GM21390 (cell line): ENCODE data around the gene REPIN1.

ENCODE experiments used
- ATAC-seq: cut with Tn5 transposase; IDR thresholded peaks from one replicate; pipeline ENCODE4 v1.9.1; 2021; ENCODE audit not compliant: unreplicated experiment

Gene REPIN1

DNA sequence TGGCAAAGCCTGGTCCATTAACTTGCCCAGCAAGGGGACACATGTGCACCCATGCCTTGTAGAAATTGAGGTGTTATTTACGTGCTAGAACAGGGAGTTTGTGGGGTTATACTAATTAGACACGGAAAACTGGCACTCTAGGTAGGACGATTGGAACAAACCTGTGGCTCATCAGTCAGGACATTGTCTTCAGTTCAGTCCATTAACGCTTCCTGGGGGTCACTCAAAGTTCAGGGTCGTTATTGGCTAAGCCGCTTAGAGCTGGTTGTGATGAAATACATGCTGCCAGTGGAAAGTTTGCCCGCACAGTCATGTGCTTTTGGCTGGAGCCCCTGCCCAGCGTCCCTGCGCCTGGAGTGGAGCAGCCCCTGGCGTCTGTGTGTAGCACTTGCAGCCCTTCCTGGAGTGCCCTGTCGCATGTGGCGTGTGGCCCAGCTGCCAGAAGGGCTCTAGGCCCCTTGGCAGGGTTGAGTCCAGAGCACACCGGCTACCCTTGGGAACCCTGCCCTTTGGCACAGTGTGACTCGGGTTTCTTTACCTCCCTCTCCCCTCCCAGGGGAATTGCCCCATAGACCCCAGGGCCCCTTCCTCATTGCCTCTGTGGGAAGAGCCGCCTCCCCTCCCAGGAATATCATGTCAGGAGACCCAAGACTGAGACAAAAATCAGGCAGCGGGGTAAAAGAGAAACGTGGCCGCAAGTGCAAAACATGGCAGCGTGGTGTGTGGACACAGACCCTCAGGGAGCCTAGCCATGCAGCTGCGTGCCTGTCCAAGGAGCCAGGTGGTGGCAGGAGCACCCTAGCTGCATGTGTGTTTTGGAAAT, 20.3 kb downstream of the REPIN1 start:
- ATAC-seq, result no peak

DNA sequence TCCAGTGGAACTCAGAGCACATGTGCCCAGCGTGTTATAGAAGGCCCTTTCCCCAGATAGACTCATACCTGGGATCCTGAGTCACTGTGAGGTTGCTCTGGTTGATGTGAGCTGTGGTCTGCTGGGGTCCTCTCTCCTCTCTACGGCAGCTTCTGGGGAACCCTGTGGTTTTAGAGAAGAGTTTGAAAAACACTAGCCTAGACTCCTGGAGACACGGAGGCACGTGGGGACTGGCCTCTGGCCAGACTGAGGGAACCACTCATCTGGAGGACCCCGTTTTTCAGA, 20.9 kb downstream of the REPIN1 start:
- ATAC-seq, result no peak

DNA sequence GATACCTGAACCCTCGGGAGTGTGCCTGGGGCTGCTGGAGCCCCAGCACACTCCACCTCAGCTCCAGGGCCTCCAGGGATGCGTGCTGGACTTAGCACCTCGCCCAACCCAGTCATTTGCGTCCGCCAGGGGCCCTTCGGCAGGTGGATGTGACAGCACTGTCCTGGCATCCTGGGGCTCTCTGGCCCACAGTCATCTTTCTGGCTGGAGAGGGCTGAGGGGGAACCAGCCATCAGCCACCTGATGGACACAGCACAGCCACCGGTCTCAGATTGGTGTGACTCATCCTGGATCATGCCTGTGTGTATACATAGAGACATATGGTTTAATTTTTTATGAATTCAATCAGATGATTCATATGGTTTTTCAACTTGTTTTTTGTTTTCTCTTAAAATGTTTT, 21.6 kb downstream of the REPIN1 start:
- ATAC-seq, result no peak

DNA sequence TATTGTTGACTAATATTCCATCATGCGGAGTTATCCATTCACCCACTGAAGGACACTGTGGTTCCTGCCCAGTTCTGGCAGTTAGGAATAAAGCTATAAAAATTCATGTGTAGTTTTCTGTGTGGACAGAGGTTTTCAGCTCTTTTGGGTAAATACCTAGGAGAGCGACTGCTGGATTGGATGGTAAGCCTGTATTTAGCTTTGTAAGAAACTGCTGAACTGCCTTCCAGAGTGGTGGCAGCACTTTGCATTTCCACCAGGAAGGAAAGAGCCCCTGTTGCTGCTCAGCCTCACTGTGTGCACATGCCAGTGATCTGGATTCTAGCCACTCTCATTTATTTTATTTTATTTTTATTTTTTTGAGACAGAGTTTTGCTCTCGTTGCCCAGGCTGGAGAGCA, 24.7 kb downstream of the REPIN1 start:
- no peak for ATAC-seq

DNA sequence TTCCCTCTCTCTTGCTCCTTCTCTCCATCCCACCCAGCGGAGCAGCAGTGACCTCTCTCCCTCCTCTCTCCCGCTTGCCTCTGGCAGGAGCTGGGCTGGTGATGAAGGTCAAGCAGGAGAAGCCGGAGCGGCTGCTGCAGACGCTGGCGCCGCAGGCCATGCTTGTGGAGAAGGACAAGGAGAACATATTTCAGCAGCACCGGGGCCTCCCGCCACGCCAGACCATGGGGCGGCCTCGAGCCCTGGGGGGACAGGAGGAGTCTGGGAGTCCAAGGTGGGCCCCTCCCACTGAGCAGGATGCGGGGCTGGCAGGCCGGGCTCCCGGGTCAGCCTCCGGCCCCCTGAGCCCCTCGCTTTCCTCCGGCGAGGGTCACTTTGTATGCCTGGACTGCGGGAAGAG, 27.8 kb downstream of the REPIN1 start:
- ATAC-seq, result no peak

DNA sequence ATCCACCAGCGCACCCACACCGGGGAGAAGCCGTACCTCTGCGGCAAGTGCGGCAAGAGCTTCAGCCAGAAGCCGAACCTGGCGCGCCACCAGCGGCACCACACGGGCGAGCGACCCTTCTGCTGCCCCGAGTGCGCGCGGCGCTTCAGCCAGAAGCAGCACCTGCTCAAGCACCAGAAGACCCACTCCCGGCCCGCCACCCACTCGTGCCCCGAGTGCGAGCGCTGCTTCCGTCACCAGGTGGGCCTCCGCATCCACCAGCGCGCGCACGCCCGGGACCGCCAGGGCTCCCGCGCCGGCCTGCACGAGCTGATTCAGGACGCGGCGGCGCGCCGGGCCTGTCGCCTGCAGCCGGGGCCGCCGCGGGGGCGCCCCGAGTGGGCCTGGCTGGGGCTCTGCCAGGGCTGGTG, 28.2 kb downstream of the REPIN1 start:
- ATAC-seq, result no peak

DNA sequence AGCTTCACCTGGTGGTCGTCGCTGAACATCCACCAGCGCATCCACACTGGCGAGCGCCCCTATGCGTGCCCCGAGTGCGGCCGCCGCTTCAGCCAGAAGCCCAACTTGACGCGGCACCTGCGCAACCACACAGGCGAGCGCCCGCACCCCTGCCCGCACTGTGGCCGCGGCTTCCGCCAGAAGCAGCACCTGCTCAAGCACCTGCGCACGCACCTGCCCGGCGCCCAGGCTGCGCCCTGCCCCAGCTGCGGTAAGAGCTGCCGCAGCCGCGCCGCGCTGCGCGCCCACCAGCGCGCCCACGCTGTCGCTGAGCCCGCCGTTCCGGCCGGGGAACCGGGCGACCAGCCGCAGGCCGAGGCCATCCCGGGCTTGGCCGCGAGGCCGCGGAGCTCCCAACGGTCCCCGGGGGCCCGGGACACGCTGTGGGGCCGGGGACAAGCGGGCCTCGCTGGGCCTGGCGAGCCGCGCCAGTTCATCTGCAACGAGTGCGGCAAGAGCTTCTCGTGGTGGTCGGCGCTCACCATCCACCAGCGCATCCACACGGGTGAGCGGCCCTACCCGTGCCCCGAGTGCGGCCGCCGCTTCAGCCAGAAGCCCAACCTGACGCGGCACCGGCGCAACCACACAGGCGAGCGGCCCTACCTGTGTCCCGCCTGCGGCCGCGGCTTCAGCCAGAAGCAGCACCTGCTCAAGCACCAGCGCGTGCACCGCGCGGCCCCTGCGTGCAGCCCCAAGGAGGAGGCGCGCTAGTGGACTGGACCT, 28.9 kb downstream of the REPIN1 start:
- no peak for ATAC-seq

DNA sequence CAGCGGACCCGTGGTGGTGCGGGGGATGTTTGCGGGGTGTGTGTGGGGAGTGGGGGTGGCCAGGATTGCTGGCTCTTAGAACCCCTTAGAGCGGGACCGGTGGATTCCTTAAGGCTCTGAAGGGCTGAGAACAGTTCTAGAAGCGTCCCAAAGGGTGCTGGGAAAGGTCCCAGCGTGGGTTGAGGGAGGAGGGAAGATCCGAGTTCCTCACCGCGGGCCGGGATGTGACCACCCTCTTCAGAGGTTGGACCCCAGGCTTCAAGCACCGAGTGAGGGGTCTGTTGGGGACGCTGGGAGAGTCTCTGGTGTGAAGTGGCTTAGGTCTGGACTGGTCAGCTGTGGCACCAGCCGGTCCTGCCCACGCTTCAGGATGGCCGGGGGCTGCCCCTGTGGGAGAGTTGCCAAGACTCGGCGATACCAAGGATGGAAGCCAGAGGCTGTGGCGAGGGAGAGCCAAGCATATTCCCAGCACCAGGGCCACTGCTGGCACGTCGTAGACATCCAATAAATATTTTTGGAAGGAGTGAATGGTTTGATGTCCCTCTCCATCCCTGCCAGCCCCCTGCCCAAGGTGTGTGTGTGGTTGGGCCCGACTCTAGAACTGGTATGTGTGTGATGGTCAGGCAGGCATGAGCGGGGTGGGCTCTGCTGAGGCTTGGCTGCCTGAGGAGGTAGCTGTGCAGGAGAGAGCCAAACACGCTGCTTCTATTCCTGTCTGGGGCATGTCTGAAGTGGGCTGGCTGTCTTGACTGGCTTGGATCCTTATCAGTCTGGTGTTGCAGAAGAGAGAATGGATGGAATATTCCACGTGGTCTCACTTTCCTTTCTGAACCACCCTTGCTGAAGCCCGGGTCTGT, 29.7 kb downstream of the REPIN1 start:
- no peak for ATAC-seq

DNA sequence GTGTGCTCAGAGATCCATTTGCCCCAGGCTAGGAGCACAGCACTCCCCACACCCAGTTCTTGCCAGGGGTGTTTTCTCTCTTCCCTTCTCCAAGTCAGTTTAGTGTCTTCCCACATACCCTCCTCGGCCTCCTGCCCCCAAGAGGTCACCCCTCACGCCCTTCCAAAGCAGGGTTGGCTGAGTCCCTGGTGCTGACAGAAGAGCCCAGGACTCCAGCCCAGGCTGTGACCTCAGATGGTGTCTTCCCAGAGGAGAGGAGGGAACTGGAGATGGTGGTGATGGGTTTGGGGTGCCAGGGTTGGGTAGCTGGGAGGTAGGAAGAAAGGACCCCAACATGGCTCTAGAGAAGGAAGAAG, 30.3 kb downstream of the REPIN1 start:
- no peak for ATAC-seq

DNA sequence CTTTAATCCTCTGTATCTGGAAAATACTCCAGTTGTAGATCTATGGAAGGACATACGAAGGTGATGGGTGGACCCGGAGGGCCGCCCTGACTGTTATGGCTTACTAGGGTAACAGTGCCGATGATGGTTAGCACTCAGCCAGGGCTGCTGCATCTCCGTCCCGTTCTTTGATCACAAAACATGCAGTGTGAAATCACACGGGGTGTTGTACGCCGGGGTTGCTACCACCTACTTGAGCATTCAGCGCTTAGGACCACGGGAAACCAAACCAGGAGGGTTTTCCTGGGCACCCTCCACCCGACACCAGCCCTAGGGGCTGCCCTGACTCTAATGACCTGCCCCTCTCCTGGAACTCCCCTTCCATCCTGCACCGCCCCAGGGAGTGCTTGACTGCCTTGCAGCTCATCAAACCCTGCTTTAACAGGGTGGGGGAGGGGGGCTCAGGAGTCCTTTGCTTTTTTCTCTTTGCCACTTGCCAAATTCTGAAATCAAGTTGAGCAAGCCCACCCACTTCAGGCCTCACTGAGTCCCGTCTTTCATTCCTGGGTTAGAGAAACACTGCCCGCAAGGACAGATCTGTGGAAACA, 30.9 kb downstream of the REPIN1 start:
- ATAC-seq, result no peak

DNA sequence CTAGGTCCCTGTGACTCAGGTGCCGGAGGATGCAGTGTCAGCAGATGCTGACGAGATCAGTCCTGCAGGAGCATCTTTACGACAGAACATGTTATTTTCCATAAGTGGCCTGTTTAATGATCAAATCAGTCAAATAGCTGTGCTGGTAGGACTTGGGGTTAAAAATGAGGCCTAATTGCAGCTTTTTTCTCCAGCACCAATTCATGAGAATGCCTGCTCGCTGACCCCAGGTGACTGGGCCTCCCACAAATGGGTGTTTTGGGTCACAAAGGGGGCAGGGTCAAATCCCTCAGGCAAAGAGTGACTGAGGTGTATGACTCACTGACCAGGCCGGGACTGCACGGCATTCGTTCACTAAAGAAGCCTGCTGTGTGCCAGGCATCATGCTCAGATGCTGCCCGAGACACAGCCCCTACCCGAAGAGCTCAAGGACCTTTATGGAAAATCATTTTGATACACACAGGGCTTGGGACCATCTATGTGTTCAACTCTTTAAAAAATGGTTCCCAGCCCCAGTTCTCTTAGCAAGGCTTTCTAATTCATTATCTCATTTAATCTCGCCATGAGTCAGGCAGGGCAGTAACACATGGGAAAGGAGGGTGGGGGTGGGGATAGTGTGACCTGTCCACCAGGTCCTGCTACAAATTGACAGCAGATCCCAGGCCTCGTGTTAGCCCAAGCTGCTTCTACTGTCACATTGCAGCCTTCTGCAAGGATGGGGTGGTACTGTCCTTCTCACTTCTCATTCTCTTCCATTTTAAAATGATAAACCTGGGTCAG, 31.6 kb downstream of the REPIN1 start:
- ATAC-seq, result no peak

DNA sequence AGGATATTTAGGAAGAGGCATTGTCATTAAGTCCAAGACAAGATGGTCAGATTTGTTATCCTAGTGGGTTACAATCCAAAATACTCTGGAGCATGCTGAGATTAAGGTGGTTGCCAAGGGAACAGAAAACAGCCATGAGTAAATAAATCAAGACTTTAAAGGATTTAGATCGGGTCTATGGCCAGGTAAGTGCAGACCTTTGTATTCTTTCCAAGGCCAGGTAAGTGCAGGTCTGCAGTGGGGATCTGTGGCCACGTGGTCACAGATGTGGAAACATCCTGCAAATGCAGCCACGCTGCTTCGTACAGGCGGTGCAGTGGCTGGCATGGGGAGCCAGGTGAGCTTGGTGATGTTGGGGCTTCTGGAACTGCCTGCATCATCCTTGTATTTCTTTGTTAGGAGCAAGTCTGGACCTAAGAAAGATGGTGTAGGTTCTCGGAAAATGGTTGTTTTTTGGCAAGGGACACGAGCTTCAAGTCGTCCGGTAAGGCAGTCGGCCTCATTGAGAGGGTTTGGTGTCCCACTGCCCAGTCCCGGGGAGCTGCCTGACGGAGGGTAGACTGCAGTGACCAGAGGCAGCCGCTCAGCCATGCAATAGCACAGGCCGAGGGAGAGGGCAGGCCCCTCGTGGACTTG, 32.3 kb downstream of the REPIN1 start:
- no peak for ATAC-seq

DNA sequence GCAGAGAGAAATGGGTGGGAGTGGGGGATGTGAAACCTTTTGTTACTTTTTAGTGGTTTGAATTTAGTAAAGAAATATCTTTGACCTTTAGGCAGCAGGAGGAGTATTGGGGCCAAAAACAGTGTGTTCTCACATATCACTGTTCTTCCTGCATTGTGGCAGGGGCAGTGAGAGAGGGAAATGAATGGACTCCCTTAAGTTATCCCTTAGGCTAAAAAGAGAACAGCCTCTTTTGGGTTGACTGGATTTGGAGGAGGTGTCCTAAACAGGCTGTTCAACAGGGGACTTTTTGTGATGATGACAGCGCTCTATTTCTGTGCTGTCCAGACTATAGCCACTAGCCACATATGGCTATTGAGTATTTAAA, 32.8 kb downstream of the REPIN1 start:
- ATAC-seq, result no peak

DNA sequence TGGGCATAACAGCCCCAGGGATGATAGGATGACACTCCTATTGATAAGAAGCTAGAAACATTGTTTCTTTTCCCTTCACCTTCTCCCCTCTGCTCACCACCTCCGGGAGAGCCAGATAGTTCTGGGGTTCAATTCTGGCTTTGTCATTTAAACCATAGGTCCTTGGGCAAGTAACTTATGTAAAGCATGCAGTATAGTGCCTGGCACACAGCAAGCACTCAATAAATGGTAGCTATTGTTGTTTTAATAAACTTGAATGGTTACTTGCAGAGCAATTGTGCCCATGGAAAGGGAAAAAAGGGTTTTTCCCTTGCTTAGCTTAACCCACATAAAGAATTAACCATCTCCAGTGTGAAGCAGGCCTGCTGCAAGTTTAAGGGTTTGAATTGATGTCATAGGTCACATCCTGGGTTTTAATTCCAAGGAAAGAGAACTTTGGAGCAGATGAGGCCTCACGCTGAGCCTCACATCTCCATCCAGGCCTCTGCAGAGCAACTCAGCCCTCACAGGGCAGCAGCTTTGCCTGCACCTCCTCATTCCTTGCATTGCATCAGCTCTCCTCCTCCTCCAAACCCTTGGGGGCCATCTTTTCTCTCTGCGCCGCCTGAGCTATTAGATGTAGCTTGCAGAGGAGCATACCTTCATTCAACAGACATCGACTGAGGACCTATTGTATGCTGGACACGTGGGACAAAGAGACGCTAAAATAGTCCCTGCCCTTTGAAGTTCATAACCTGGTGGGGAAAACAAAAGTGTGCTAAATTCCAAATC, 33.4 kb downstream of the REPIN1 start:
- no peak for ATAC-seq

DNA sequence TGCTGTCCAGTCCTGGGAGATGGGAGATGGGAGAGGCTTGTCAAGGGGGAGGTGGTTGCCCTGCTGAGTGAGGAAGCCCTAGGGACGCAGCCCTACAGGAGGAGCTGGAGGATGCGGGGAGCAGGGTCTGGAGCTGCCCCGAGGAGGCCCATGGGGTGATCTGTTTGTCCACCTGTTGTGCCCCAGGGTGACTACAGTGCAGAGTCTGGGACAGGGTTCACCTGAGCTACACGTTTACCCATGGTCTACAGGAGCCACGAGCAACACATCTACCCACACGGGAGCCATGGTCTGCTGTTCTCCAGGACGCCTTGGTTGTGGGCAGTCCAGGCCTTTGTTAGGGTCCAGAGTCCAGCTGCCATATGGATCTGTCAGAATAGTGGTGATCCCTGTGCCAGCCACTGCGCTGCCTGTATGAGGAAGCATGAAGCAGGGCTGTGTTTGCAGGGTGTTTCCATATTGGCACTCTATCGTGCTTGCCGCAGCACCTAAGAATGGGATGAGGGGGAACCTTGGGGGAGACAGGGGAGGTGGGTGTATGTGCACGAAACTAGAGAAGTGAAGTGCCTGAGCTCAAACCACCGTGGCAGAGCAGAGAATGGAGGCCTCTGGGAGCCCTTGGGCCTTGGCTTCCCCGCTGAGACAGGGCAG, 34.2 kb downstream of the REPIN1 start:
- ATAC-seq, result no peak

DNA sequence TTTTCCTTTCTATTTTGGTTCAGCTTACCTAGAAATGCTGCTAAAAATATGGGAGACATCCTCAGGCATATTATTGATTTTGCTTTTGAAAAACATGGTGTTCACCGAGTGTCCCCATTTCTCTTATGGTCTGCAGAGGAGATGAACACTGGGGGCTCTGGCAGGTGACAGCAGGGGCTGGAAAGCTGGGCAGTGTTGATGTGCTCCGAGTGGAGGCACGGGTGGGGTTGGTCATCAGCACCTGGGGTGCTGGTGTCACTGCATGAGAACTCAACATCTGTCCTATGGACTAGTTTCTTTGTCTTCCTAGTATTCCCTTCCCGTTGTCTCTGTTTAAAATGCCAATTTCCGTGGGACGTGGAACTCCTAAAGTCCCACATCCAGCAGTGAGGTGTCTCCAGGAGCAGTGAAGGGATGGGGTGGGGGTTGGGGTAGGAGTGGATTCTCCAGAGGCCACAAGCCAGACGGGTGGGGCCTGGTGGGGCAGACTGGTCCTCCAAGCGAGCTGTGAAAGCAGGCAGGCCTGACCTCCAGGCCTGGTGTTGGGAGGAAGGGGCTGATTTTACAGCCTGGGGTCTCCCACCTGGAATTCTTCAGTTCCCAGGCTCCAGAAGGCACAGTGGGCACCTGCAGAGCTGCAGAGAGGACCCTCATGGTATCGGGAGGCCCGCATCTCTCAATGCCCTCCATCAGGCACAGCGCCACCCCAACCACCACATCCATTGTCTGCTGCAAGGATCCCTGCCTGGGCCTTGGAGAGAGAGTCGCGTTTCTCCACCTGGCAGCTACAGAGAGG, 35.0 kb downstream of the REPIN1 start:
- no peak for ATAC-seq

DNA sequence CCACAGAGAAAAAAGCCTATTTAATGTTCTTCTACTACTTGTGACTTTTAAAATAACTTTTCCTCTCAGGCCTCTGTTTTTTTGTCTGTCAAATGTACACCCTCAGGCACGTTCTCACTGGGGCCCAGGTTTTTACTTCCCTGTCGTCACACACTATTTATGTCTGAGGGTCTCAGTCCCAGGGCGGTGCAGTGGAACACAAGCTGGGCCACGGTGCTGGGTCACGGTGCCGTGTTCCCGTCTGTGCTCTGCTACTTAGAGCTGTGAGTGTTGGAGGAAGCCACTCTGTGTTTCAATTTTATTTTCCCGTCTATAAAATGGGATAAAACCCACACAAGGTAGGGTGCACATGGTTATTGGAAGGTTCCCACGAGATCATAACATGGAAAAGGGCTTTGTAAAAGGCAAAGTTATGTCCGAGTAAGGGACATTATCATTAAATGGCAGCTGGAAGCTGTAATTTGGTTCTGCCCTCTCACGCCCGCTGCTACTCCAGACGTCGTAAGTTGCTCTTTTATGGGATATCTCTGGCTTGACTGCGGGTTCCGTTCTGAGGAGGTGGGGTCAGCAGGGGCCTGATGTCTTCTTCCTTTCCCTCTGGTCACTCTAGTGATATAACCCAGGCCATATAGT, 35.7 kb downstream of the REPIN1 start:
- no peak for ATAC-seq
